ENCODE results near the gene NUDT17.

NUDT17 gene

GRCh38 chr1:145868232-145868631, 22.8 kb downstream of the NUDT17 start:
- H3K4me1 ChIP-seq (ENCODE audit: control insufficient read depth, insufficient read depth, low read length, poor library complexity, severe bottlenecking): peaks cover 6% of the 10 kb centered on the region
- H3K27me3 ChIP-seq (replicated peaks; ENCODE audit: control insufficient read depth, insufficient read depth, low read length, poor library complexity, severe bottlenecking): no peaks in the 10 kb centered on the region
- H3K9me3 ChIP-seq (ENCODE audit: control insufficient read depth, low read length): no peaks in the 10 kb centered on the region
- no peak for DNase-seq
- no peak overlapping the region for H3K4me3 ChIP-seq (ENCODE audit: insufficient read depth, low read depth, low read length, poor library complexity, severe bottlenecking)
- no peak overlapping the region for H3K27ac ChIP-seq (ENCODE audit: insufficient read depth, low read length, poor library complexity, severe bottlenecking)
- H3K36me3 ChIP-seq (ENCODE audit: control insufficient read depth, insufficient read depth, low read length): no peaks in the 10 kb centered on the region

GRCh38 chr1:145871994-145872924, 26.8 kb downstream of the NUDT17 start:
- DNase-seq: no peak
- H3K27ac ChIP-seq (ENCODE audit: insufficient read depth, low read length, poor library complexity, severe bottlenecking): no peak overlapping the region
- no peaks in the 10 kb centered on the region for H3K27me3 ChIP-seq (replicated peaks; ENCODE audit: control insufficient read depth, insufficient read depth, low read length, poor library complexity, severe bottlenecking)
- H3K9me3 ChIP-seq (ENCODE audit: control insufficient read depth, low read length): no peaks in the 10 kb centered on the region
- peak overlapping the region; percentile 42 for H3K4me3 ChIP-seq (ENCODE audit: insufficient read depth, low read depth, low read length, poor library complexity, severe bottlenecking)
- peaks cover 6% of the 10 kb centered on the region for H3K4me1 ChIP-seq (ENCODE audit: control insufficient read depth, insufficient read depth, low read length, poor library complexity, severe bottlenecking)
- H3K36me3 ChIP-seq (ENCODE audit: control insufficient read depth, insufficient read depth, low read length): no peaks in the 10 kb centered on the region

- no peaks in the 10 kb centered on the region for H3K36me3 ChIP-seq (ENCODE audit: control insufficient read depth, insufficient read depth, low read length)
- DNase-seq: no peak
- H3K27ac ChIP-seq (ENCODE audit: insufficient read depth, low read length, poor library complexity, severe bottlenecking): no peak overlapping the region
- H3K27me3 ChIP-seq (replicated peaks; ENCODE audit: control insufficient read depth, insufficient read depth, low read length, poor library complexity, severe bottlenecking): no peaks in the 10 kb centered on the region
- peaks cover 6% of the 10 kb centered on the region for H3K4me1 ChIP-seq (ENCODE audit: control insufficient read depth, insufficient read depth, low read length, poor library complexity, severe bottlenecking)
- no peaks in the 10 kb centered on the region for H3K9me3 ChIP-seq (ENCODE audit: control insufficient read depth, low read length)
- no peak overlapping the region for H3K4me3 ChIP-seq (ENCODE audit: insufficient read depth, low read depth, low read length, poor library complexity, severe bottlenecking)
Observed at GRCh38 chr1:145874646-145875045, 29.2 kb downstream of the NUDT17 start.

- DNase-seq: no peak
Observed at GRCh38 chr1:145877923-145878486, 32.6 kb downstream of the NUDT17 start.

GRCh38 chr1:145878724-145879123, 33.3 kb downstream of the NUDT17 start:
- no peaks in the 10 kb centered on the region for H3K27me3 ChIP-seq (replicated peaks; ENCODE audit: control insufficient read depth, insufficient read depth, low read length, poor library complexity, severe bottlenecking)
- no peaks in the 10 kb centered on the region for H3K4me1 ChIP-seq (ENCODE audit: control insufficient read depth, insufficient read depth, low read length, poor library complexity, severe bottlenecking)
- no peak overlapping the region for H3K4me3 ChIP-seq (ENCODE audit: insufficient read depth, low read depth, low read length, poor library complexity, severe bottlenecking)
- no peaks in the 10 kb centered on the region for H3K9me3 ChIP-seq (ENCODE audit: control insufficient read depth, low read length)
- no peak overlapping the region for H3K27ac ChIP-seq (ENCODE audit: insufficient read depth, low read length, poor library complexity, severe bottlenecking)
- H3K36me3 ChIP-seq (ENCODE audit: control insufficient read depth, insufficient read depth, low read length): no peaks in the 10 kb centered on the region
- no peak for DNase-seq

More at GRCh38 chr1:145877923-145878486, 32.6 kb downstream of the NUDT17 start:
- H3K4me1 ChIP-seq (ENCODE audit: control insufficient read depth, insufficient read depth, low read length, poor library complexity, severe bottlenecking): no peaks in the 10 kb centered on the region
- no peak overlapping the region for H3K27ac ChIP-seq (ENCODE audit: insufficient read depth, low read length, poor library complexity, severe bottlenecking)
- no peaks in the 10 kb centered on the region for H3K27me3 ChIP-seq (replicated peaks; ENCODE audit: control insufficient read depth, insufficient read depth, low read length, poor library complexity, severe bottlenecking)
- no peaks in the 10 kb centered on the region for H3K9me3 ChIP-seq (ENCODE audit: control insufficient read depth, low read length)
- no peak overlapping the region for H3K4me3 ChIP-seq (ENCODE audit: insufficient read depth, low read depth, low read length, poor library complexity, severe bottlenecking)
- no peaks in the 10 kb centered on the region for H3K36me3 ChIP-seq (ENCODE audit: control insufficient read depth, insufficient read depth, low read length)

- Histone ChIP-seq H3K4me3 (ENCODE audit: insufficient read depth, low read depth, low read length, poor library complexity, severe bottlenecking) (no peak overlapping the region), H3K9me3 (ENCODE audit: control insufficient read depth, low read length) (no peaks in the 10 kb centered on the region), H3K27me3 (replicated peaks; ENCODE audit: control insufficient read depth, insufficient read depth, low read length, poor library complexity, severe bottlenecking) (peaks cover 8% of the 10 kb centered on the region), H3K36me3 (ENCODE audit: control insufficient read depth, insufficient read depth, low read length) (no peaks in the 10 kb centered on the region), H3K4me1 (ENCODE audit: control insufficient read depth, insufficient read depth, low read length, poor library complexity, severe bottlenecking) (no peaks in the 10 kb centered on the region), H3K27ac (ENCODE audit: insufficient read depth, low read length, poor library complexity, severe bottlenecking) (no peak overlapping the region)
- DNase-seq: no peak
Observed at GRCh38 chr1:145879775-145880174, 34.3 kb downstream of the NUDT17 start.

- Histone ChIP-seq H3K27ac (ENCODE audit: insufficient read depth, low read length, poor library complexity, severe bottlenecking) (no peak overlapping the region), H3K4me1 (ENCODE audit: control insufficient read depth, insufficient read depth, low read length, poor library complexity, severe bottlenecking) (peaks cover 13% of the 10 kb centered on the region), H3K36me3 (ENCODE audit: control insufficient read depth, insufficient read depth, low read length) (no peaks in the 10 kb centered on the region), H3K27me3 (replicated peaks; ENCODE audit: control insufficient read depth, insufficient read depth, low read length, poor library complexity, severe bottlenecking) (peaks cover 8% of the 10 kb centered on the region), H3K9me3 (ENCODE audit: control insufficient read depth, low read length) (no peaks in the 10 kb centered on the region), H3K4me3 (ENCODE audit: insufficient read depth, low read depth, low read length, poor library complexity, severe bottlenecking) (no peak overlapping the region)
- DNase-seq: no peak
Observed at GRCh38 chr1:145884675-145885074, 39.2 kb downstream of the NUDT17 start.

- Histone ChIP-seq H3K4me1 (ENCODE audit: control insufficient read depth, insufficient read depth, low read length, poor library complexity, severe bottlenecking) (peaks cover 13% of the 10 kb centered on the region), H3K4me3 (ENCODE audit: insufficient read depth, low read depth, low read length, poor library complexity, severe bottlenecking) (peak within 1 kb of the TSS; percentile 69), H3K9me3 (ENCODE audit: control insufficient read depth, low read length) (no peaks in the 10 kb centered on the region), H3K27ac (ENCODE audit: insufficient read depth, low read length, poor library complexity, severe bottlenecking) (no peak within 1 kb of the TSS), H3K36me3 (ENCODE audit: control insufficient read depth, insufficient read depth, low read length) (no peaks in the 10 kb centered on the region), H3K27me3 (replicated peaks; ENCODE audit: control insufficient read depth, insufficient read depth, low read length, poor library complexity, severe bottlenecking) (peaks cover 8% of the 10 kb centered on the region)
- peak; percentile 68 to 78 (median 77) for DNase-seq
Observed at GRCh38 chr1:145885738-145886287, 40.4 kb downstream of the NUDT17 start, which contains the start of gene ANKRD35. Gene ANKRD35 (minus strand): TSS chr1:145885866. CDS start chr1:145885758, 108 bp downstream.

- no peak for DNase-seq
- H3K27ac ChIP-seq (ENCODE audit: insufficient read depth, low read length, poor library complexity, severe bottlenecking): no peak overlapping the region
- H3K4me3 ChIP-seq (ENCODE audit: insufficient read depth, low read depth, low read length, poor library complexity, severe bottlenecking): peak overlapping the region; percentile 69
- H3K9me3 ChIP-seq (ENCODE audit: control insufficient read depth, low read length): no peaks in the 10 kb centered on the region
- H3K27me3 ChIP-seq (replicated peaks; ENCODE audit: control insufficient read depth, insufficient read depth, low read length, poor library complexity, severe bottlenecking): peaks cover 8% of the 10 kb centered on the region
- H3K4me1 ChIP-seq (ENCODE audit: control insufficient read depth, insufficient read depth, low read length, poor library complexity, severe bottlenecking): peaks cover 13% of the 10 kb centered on the region
- H3K36me3 ChIP-seq (ENCODE audit: control insufficient read depth, insufficient read depth, low read length): no peaks in the 10 kb centered on the region
Observed at GRCh38 chr1:145886390-145886789, 41.0 kb downstream of the NUDT17 start.

GRCh38 chr1:145886816-145887215, 41.4 kb downstream of the NUDT17 start:
- Histone ChIP-seq H3K9me3 (ENCODE audit: control insufficient read depth, low read length) (no peaks in the 10 kb centered on the region), H3K27ac (ENCODE audit: insufficient read depth, low read length, poor library complexity, severe bottlenecking) (no peak overlapping the region), H3K4me3 (ENCODE audit: insufficient read depth, low read depth, low read length, poor library complexity, severe bottlenecking) (no peak overlapping the region), H3K27me3 (replicated peaks; ENCODE audit: control insufficient read depth, insufficient read depth, low read length, poor library complexity, severe bottlenecking) (peaks cover 8% of the 10 kb centered on the region), H3K4me1 (ENCODE audit: control insufficient read depth, insufficient read depth, low read length, poor library complexity, severe bottlenecking) (peaks cover 13% of the 10 kb centered on the region), H3K36me3 (ENCODE audit: control insufficient read depth, insufficient read depth, low read length) (no peaks in the 10 kb centered on the region)
- DNase-seq: no peak

All from effector memory CD4-positive, alpha-beta T cell (primary cell).